GM18499 (cell line): ENCODE data around the gene SPATC1L.

Experiments
- ATAC-seq: cut with Tn5 transposase; IDR thresholded peaks from one replicate; pipeline ENCODE4 v1.9.1; 2021; ENCODE audit warnings: moderate number of reproducible peaks; ENCODE audit not compliant: insufficient read depth, unreplicated experiment

The SPATC1L gene

DNA sequence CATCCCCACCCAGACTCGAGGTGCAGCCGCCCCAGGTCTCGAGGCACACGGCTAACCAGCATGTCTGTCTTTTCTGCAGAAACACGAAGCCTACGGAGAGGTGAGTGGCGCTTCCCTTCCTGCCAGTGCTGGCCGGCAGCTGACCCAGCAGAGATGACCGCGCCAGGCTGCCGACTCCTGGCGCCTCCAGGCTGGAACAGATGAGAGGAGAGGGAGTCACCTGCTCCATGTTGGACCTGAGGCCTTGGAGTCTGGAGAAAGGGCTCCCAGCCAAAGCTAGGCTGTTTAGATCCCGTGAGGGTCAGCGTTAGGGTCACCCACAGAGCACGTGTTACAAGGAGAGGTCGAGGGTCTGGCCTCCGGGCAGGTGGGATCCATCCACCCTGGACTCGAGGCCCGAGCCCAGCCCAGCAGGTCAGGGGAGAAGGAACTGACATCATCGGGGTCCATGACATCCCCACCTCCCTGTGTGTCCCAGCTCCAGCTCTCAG, 71.5 kb downstream of the SPATC1L start:
- ATAC-seq: no peak

DNA sequence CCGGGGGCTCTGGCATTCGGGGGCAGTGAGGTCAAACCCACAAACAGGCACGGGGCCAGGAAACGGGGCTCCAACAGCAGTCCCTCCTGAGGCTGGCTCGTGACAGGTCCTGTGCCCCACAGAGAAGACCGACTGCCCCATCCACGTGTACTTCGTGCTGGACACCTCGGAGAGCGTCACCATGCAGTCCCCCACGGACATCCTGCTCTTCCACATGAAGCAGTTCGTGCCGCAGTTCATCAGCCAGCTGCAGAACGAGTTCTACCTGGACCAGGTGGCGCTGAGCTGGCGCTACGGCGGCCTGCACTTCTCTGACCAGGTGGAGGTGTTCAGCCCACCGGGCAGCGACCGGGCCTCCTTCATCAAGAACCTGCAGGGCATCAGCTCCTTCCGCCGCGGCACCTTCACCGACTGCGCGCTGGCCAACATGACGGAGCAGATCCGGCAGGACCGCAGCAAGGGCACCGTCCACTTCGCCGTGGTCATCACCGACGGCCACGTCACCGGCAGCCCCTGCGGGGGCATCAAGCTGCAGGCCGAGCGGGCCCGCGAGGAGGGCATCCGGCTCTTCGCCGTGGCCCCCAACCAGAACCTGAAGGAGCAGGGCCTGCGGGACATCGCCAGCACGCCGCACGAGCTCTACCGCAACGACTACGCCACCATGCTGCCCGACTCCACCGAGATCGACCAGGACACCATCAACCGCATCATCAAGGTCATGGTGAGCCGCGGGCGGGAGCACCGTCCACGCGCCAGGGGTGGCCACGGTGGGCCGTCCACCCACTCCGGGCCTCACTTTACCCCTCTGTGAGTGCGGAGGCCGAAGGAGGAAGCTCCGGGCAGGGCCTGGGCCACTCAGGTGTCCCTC, 72.2 kb downstream of the SPATC1L start:
- ATAC-seq: no peak

DNA sequence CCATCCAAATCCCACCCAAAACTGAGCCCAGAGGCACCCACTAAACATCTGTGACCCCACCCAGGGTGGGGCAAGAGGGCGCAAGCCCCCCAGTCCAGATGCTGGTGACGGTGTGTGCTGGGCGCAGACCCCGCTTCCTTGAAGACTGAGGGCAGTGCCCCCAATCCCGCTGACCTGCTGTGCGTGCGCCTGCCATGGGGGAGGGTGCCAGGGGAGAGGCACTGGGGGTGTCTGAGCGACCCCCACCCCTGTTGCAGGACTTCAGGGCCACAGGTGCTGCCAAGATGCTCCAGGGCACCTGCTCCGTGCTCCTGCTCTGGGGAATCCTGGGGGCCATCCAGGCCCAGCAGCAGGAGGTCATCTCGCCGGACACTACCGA, 73.1 kb downstream of the SPATC1L start:
- ATAC-seq: no peak
